Mononuclear cell (primary cell): ENCODE data around the gene C1orf198. TPM values are rescaled to one million over a fixed set of nuclear protein-coding genes. Genes with fewer than 3 reads are reported as not detected.

ENCODE experiments used
- H3K27me3 ChIP-seq: 2 replicates; pipeline ENCODE4 v1.6.0; 2011; ENCODE audit warnings: low read length, control low read depth; ENCODE audit not compliant: insufficient read depth
- H3K4me1 ChIP-seq: 2 replicates; pipeline ENCODE4 v1.5.1; 2011; ENCODE audit warnings: mild to moderate bottlenecking, low read length, control low read depth; ENCODE audit not compliant: insufficient read depth
- H3K4me3 ChIP-seq: 2 replicates; pipeline ENCODE4 v1.5.1; 2011; ENCODE audit warnings: mild to moderate bottlenecking, low read length, moderate library complexity
- H3K9me3 ChIP-seq: 2 replicates; pipeline ENCODE4 v1.5.1; 2011; ENCODE audit warnings: low read depth, mild to moderate bottlenecking, control low read depth, low read length
- total RNA-seq: library from RNA; depleted of rRNA; stranded (reverse); fragments of >200 nt; gene quantifications from one replicate; pipeline ENCODE4 v1.2.3, GENCODE V29; 2012

The C1orf198 gene
- total RNA-seq, 1 donor, result 9.7 TPM

GRCh38 chr1:230804396-230804795 is 63.9 kb downstream of the C1orf198 start:
- Histone ChIP-seq H3K4me3 (no peak overlapping the region), H3K4me1 (no peaks in the 10 kb centered on the region), H3K9me3 (no peaks in the 10 kb centered on the region), H3K27me3 (no peaks in the 10 kb centered on the region)

DNA sequence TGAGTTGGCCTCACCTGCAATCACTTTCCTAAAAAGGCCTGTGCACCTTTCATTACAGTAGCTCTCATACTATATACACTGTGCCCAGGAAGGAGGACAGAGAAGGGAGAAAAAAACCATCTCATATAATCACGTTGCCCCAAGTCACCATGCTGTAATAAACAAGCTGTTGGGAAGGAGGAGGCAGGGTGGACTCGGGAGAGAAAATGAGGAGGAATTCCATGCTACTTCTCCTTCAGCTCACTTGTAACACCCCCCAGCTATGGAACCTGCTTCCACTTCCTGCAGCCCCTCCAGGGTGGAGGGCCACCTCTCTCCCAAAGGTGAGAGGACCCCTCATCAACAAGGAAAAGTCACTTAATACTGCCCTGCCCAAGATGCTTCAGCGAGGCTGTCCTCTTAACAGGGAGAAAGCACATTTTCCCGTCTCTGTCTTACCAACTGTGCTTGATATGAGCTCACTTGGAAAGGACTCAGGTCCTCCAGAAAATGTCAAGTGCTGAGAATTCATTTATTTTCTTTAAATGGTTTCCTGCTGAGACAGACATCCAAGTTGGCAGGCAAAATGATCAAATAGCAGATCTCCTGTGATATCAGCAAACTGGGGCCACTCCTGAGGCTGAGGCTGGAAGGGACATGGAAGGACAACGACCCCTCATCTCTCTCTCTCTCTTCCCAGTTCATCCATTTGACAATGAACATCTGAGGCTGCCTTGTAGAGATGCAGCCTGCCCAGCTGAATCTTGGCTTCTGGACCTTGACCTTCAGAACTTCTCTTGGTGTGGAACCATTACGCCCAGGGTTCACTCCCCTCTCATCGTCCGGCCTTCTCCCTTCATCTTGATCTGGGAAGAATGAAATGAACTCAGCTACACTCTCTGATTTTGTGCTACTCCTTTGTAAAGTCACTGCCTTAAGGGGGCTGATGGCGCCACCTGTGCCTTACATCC is 67.2 kb downstream of the C1orf198 start:
- no peaks in the 10 kb centered on the region for H3K9me3 ChIP-seq
- H3K4me3 ChIP-seq, result no peak overlapping the region
- no peaks in the 10 kb centered on the region for H3K4me1 ChIP-seq
- no peaks in the 10 kb centered on the region for H3K27me3 ChIP-seq

DNA sequence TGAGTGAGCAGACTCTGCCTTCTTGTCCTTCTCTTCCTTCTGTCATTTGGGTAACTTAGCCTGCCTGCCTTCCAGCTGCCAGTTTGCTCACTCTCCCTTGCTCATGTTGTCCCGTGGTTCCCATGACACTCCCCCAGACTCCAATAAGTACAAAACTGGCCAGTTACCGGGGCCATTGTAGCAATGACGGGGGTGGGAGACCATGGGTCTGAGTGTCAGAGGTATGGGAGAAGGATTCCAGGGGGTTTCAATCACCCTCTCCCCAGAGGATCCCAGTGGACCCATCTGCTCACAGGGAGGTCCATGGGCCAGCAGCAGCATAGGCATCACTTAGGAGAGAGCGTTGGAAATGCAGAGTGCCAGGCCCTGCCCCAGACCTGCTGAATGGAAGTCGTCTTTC is 69.8 kb downstream of the C1orf198 start:
- H3K27me3 ChIP-seq, result no peaks in the 10 kb centered on the region
- H3K9me3 ChIP-seq, result no peaks in the 10 kb centered on the region
- H3K4me3 ChIP-seq, result no peak overlapping the region
- H3K4me1 ChIP-seq, result no peaks in the 10 kb centered on the region

DNA sequence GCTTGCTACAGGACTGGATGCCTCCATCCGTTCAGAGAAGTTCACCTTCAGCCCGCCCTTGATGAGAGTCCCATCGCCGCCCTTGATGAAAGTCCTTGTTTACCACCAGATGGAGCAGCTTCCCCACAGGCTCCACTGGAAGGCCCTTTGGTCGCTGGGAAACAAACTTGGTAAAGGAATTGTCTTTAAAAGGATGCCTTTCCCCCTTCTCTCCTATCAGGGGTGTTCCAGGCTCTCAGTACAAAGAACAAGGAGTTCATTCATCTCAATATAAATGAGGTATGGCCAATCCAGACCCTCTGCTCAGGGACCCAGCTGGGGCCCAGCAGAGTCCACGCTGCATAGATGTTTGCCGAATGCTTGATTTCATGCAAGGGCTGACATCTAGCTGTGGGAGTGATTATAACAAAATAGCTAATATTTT is 70.4 kb downstream of the C1orf198 start:
- Histone ChIP-seq H3K4me3 (no peak overlapping the region), H3K9me3 (no peaks in the 10 kb centered on the region), H3K4me1 (no peaks in the 10 kb centered on the region), H3K27me3 (no peaks in the 10 kb centered on the region)

DNA sequence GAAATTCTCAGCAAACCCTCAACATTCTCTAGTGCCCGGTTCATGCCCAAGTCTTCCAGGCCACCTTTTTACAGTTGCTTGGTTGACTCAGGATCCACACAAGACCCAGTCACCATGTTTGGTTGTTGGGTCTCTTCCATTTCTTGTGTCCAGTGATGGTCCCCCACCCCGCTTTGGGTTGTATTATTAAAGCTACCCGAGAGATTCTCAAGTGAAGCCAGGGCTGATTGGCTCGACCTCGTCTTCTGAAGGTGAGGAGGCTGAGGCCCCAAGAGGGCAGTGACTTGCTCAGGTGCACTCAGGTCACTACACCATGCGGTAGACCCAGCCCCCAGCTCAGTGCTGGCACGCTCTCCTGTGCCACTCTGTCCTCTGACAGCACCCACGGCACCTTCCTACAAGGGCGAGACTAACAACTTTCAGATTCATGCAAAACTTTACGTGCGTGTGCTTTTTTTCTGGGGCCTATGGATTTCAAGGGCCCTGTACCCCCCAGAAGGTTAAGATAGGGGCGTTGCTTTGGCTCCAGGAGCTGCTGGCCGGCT is 70.9 kb downstream of the C1orf198 start:
- H3K4me1 ChIP-seq, result no peaks in the 10 kb centered on the region
- H3K9me3 ChIP-seq, result no peaks in the 10 kb centered on the region
- H3K4me3 ChIP-seq, result no peak overlapping the region
- H3K27me3 ChIP-seq, result no peaks in the 10 kb centered on the region

- no peaks in the 10 kb centered on the region for H3K9me3 ChIP-seq
- no peak overlapping the region for H3K4me3 ChIP-seq
- H3K4me1 ChIP-seq, result no peaks in the 10 kb centered on the region
- H3K27me3 ChIP-seq, result no peaks in the 10 kb centered on the region
These were observed 71.7 kb downstream of the C1orf198 start for GRCh38 chr1:230796626-230797025.

DNA sequence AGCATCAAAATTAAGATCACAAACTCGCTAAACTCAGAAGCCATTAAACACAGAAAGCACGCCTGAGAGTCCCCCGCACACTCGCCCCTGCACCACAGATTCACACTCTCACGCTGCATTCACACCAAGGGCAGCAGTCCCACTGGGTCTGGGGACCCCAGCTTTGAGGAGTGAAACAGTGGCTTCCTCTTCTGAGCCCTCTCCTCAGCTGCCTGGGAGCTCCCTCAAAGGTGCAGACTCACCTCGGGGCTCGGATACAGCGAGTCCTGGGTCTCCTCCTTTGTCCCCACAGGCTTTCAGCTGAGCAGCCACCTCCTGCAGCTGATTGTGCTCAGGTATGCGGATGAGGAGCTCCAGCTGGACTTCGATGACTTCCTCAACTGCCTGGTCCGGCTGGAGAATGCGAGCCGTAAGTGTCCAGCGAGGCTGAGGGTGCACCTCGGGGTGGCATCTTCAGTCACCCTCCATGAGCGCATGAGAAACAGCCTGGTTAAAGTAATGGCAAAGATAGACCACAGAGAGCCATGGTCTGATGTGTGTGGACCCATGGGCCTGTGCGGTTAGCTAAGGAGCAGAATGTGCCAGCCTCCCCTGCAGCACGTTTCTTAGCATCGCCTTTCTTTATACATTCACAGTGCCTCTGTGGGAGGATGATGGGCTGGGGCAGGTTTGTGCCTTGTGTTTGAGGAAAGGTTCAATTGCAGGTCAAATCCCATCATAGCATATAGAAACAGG is 73.3 kb downstream of the C1orf198 start:
- Histone ChIP-seq H3K4me1 (no peaks in the 10 kb centered on the region), H3K27me3 (no peaks in the 10 kb centered on the region), H3K9me3 (no peaks in the 10 kb centered on the region), H3K4me3 (no peak overlapping the region)

DNA sequence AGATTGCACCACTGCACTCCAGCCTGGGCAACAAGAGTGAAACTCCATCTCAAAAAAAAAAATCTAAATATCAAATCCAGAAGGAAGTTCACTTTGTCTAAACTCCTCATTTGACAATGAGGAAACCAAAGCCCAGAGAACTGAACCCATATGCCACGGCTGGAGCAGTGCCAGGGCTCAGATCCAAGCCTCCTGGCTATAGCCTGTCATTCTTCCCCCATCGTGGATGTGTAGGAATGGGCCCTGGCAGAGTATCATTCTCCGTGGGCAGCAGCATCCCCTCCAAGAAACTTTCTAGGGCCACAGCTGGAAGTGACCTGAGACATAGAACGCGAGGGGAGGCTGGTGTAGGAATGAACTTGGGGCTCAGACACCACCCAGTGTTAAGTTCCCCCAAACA is 73.9 kb downstream of the C1orf198 start:
- Histone ChIP-seq H3K27me3 (no peaks in the 10 kb centered on the region), H3K4me3 (no peak overlapping the region), H3K4me1 (no peaks in the 10 kb centered on the region), H3K9me3 (no peaks in the 10 kb centered on the region)

- Histone ChIP-seq H3K4me3 (no peak overlapping the region), H3K4me1 (no peaks in the 10 kb centered on the region), H3K9me3 (no peaks in the 10 kb centered on the region), H3K27me3 (no peaks in the 10 kb centered on the region)
These were observed 74.9 kb downstream of the C1orf198 start for GRCh38 chr1:230793463-230793745.

- Histone ChIP-seq H3K9me3 (no peaks in the 10 kb centered on the region), H3K4me1 (no peaks in the 10 kb centered on the region), H3K4me3 (no peak overlapping the region), H3K27me3 (no peaks in the 10 kb centered on the region)
These were observed 75.4 kb downstream of the C1orf198 start for GRCh38 chr1:230792691-230793462.

DNA sequence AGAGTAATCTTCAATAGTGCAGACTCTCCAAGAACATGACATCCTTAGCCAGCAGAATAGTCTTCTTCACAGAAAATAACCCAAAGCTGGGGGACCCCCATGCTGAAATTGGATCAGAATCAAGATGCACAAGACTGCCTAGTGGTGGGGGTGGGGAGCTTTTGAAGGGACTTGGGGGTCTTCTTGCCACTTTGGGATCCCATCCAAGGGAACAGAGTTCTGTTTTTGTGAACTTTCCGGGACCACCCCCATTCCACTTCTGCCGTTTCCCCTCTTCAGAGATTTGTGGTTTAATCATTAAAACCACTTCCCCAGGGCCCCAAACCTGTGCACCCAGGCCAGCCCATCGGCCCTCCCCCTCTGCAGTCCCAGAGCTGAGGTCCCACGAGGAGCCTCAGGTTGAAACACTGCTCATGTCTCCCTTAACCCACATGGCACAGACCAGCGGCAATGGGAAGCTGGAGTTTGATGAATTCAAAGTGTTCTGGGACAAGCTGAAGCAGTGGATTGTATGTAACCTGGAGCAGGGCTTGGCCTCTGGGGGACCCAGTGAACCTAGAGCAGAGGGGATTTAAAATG is 76.2 kb downstream of the C1orf198 start:
- Histone ChIP-seq H3K4me3 (no peak overlapping the region), H3K4me1 (no peaks in the 10 kb centered on the region), H3K9me3 (no peaks in the 10 kb centered on the region), H3K27me3 (no peaks in the 10 kb centered on the region)

- no peaks in the 10 kb centered on the region for H3K4me1 ChIP-seq
- no peaks in the 10 kb centered on the region for H3K9me3 ChIP-seq
- no peaks in the 10 kb centered on the region for H3K27me3 ChIP-seq
- no peak overlapping the region for H3K4me3 ChIP-seq
These were observed 78.3 kb downstream of the C1orf198 start for GRCh38 chr1:230790026-230790425.

- no peaks in the 10 kb centered on the region for H3K9me3 ChIP-seq
- H3K4me3 ChIP-seq, result no peak overlapping the region
- no peaks in the 10 kb centered on the region for H3K4me1 ChIP-seq
- H3K27me3 ChIP-seq, result no peaks in the 10 kb centered on the region
These were observed 79.6 kb downstream of the C1orf198 start for GRCh38 chr1:230788561-230789275.

DNA sequence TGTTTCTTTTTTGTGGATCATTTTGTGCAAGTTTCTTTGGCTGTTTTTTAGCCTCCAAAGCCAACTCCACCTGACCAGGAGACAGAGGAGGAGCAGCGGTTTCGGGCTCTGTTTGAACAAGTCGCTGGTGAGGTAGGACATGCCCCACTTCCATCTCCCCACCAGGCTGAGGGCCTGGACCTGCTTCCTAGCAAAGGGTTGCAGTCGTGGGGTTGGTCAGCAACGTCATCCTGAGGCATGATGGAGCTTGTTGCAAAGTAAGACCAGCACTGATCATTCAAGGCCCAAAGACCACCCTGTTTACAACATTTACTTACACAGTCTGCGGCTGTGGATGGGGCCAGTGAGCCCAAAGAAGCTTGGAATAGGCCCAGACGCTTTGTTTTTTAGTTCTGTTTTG is 80.8 kb downstream of the C1orf198 start:
- H3K4me1 ChIP-seq, result no peaks in the 10 kb centered on the region
- no peaks in the 10 kb centered on the region for H3K9me3 ChIP-seq
- H3K4me3 ChIP-seq, result no peak overlapping the region
- H3K27me3 ChIP-seq, result no peaks in the 10 kb centered on the region
